K562 (cell line): ENCODE results near the gene ACTR3C. TPM values are rescaled to one million over a fixed set of nuclear protein-coding genes. Genes with fewer than 3 reads are reported as not detected.
A peak's percentile ranks its signal among the peaks of the same experiment; 100 is the strongest.

Source experiments
- ATAC-seq: fragments of 200-7000 bp; cut with Tn5 transposase; 3 replicates; pipeline ENCODE4 v1.9.1; 2020; ENCODE audit warnings: moderate library complexity
- BruUV-seq: library from RNA; stranded (reverse); fragments of 400-500 nt; replicated peaks from 2 replicates; lab custom pipeline; 2021; lab: Mats Ljungman, UMichigan
- CTCF ChIA-PET: fragments of 300-600 bp; formaldehyde crosslinking; extraction: SDS; loops from one replicate; lab custom pipeline; 2021; ENCODE audit warnings: low intra/inter-chr PET ratio; lab: Yijun Ruan, JAX
- POLR2A ChIA-PET: fragments of 300-600, 350-650 bp; sonication (Branson Sonifier 250); formaldehyde crosslinking; extraction: SDS; loops from one replicate; lab custom pipeline; 2021; ENCODE audit warnings: antibody characterized with exemption, inconsistent platforms; lab: Yijun Ruan, JAX
- DNase-seq, 4 experiments: peaks; one replicate each; pipeline versions ENCODE4 v3.0.0 to v3.0.0-alpha.2; 2011 to 2018; ENCODE audit warnings: low spot score in 3 of 4, mixed read lengths in 3 of 4; ENCODE audit errors: extremely low read depth in 1 of 4
- FAIRE-seq: peaks from 2 replicates; lab custom pipeline; 2011; peaks lifted over from hg19 to GRCh38; lab: Jason Lieb, UNC
- H2AFZ ChIP-seq: 2 replicates; pipeline ENCODE4 v1.6.0; 2011; ENCODE audit warnings: low read depth, low read length, control low read depth, inconsistent platforms
- H3K27ac ChIP-seq: fragments of 200-600 bp; 3 replicates; pipeline ENCODE4 v1.8.0; 2011; ENCODE audit warnings: low read depth, mild to moderate bottlenecking, control low read depth, inconsistent platforms, low read length, moderate library complexity, mixed read lengths; ENCODE audit errors: extremely low read depth
- H3K27me3 ChIP-seq, 2 experiments: fragments of 300-600 bp in 1 of 2; 2 replicates in 1 of 2; 3 replicates in 1 of 2; pipeline versions ENCODE4 v1.6.0 to v1.8.0; 2011; ENCODE audit warnings: inconsistent platforms in 2 of 2, low read length in 2 of 2, mild to moderate bottlenecking in 1 of 2, mixed read lengths in 1 of 2, moderate library complexity in 1 of 2; ENCODE audit not compliant: control insufficient read depth in 2 of 2, insufficient read depth in 2 of 2
- H3K36me3 ChIP-seq: fragments of 300-600 bp; 3 replicates; pipeline ENCODE4 v1.8.0; 2011; ENCODE audit warnings: mild to moderate bottlenecking, low read length, inconsistent platforms; ENCODE audit not compliant: control insufficient read depth, insufficient read depth
- H3K4me1 ChIP-seq, 2 experiments: fragments of 200-600 bp in 1 of 2; replicated peaks in 1 of 2; 2 replicates in 1 of 2; 3 replicates in 1 of 2; pipeline versions ENCODE4 v1.5.1 to v1.8.0; 2011; ENCODE audit warnings: inconsistent platforms in 2 of 2, low read length in 2 of 2, mild to moderate bottlenecking in 1 of 2, mixed read lengths in 1 of 2, moderate library complexity in 1 of 2; ENCODE audit not compliant: control insufficient read depth in 2 of 2, insufficient read depth in 2 of 2
- H3K4me2 ChIP-seq: 2 replicates; pipeline ENCODE4 v1.6.1; 2011; ENCODE audit warnings: low read length, control low read depth, inconsistent platforms, mixed read lengths; ENCODE audit not compliant: insufficient read depth
- H3K4me3 ChIP-seq: fragments of 200-600 bp; sonication (generic), shearing (Covaris generic); 2 replicates; pipeline ENCODE4 v1.5.1; 2016; ENCODE audit warnings: control low read depth, inconsistent platforms
- H3K79me2 ChIP-seq: fragments of 200-600 bp; 3 replicates; pipeline ENCODE4 v1.8.0; 2011; ENCODE audit warnings: low read length, inconsistent platforms; ENCODE audit not compliant: control insufficient read depth, insufficient read depth
- H3K9ac ChIP-seq, 2 experiments: 2 replicates each; pipeline versions ENCODE4 v1.6.0 to v1.6.1; 2011; ENCODE audit warnings: low read depth in 2 of 2, low read length in 2 of 2, control low read depth in 1 of 2, inconsistent platforms in 1 of 2, mild to moderate bottlenecking in 1 of 2, mixed read lengths in 1 of 2; ENCODE audit not compliant: insufficient read depth in 1 of 2
- H3K9me1 ChIP-seq: one replicate; pipeline ENCODE4 v1.6.0; 2011; ENCODE audit warnings: inconsistent platforms, mild to moderate bottlenecking, low read length, moderate library complexity; ENCODE audit not compliant: control insufficient read depth, insufficient read depth
- H3K9me3 ChIP-seq: replicated peaks from 2 replicates; pipeline ENCODE4 v1.5.1; 2011; ENCODE audit warnings: low read depth, low read length, inconsistent platforms; ENCODE audit not compliant: control insufficient read depth, insufficient read depth
- H4K20me1 ChIP-seq: replicated peaks from 2 replicates; pipeline ENCODE4 v1.6.1; 2011; ENCODE audit warnings: low read length, inconsistent platforms, mixed read lengths; ENCODE audit not compliant: control insufficient read depth, insufficient read depth
- ATF1 ChIP-seq, 2 experiments: fragments of 450-650 bp in 1 of 2; IDR thresholded peaks; 2 replicates each; pipeline ENCODE4 v1.6.1; 2016; ENCODE audit warnings: missing compliant biosample characterization in 1 of 2, missing genetic modification characterization in 1 of 2
- BACH1 ChIP-seq: fragments of 200-800 bp; sonication (Bioruptor generic); IDR thresholded peaks from 2 replicates; pipeline ENCODE4 v1.6.1; 2016; ENCODE audit warnings: missing genetic modification characterization, missing compliant biosample characterization
- CEBPZ ChIP-seq: fragments of 150-350 bp; IDR thresholded peaks from 2 replicates; pipeline ENCODE4 v1.6.1; 2014; ENCODE audit warnings: low read depth, mild to moderate bottlenecking, low read length, borderline replicate concordance
- ESRRA ChIP-seq: fragments of 450-650 bp; IDR thresholded peaks from 2 replicates; pipeline ENCODE4 v1.6.1; 2014; ENCODE audit warnings: low read depth, mild to moderate bottlenecking, moderate library complexity, borderline replicate concordance
- GABPB2 ChIP-seq: fragments of 250-450 bp; sonication (Bioruptor Pico); conservative IDR thresholded peaks from 2 replicates; pipeline ENCODE4 v1.5.1; 2021; ENCODE audit warnings: mild to moderate bottlenecking
- KDM1A ChIP-seq, 2 experiments: fragments of 450-650 bp; IDR thresholded peaks; 2 replicates each; pipeline ENCODE4 v1.6.1; 2016; ENCODE audit warnings: mild to moderate bottlenecking in 2 of 2
- NR4A1 ChIP-seq, 2 experiments: fragments of 250-450 bp in 1 of 2; fragments of 450-650 bp in 1 of 2; sonication (Bioruptor Pico) in 1 of 2; IDR thresholded peaks; 2 replicates each; pipeline versions ENCODE4 v1.4.0 to v1.6.1; 2016 to 2020; ENCODE audit warnings: mild to moderate bottlenecking in 2 of 2, missing compliant biosample characterization in 1 of 2, missing genetic modification characterization in 1 of 2, moderate library complexity in 1 of 2
- POLR3A ChIP-seq: IDR thresholded peaks from 2 replicates; pipeline ENCODE4 v1.6.1; 2011; ENCODE audit warnings: borderline replicate concordance, mild to moderate bottlenecking, moderate library complexity; ENCODE audit not compliant: insufficient read length, insufficient read depth; ENCODE audit errors: extremely low read depth
- RERE ChIP-seq: sonication (generic); formaldehyde crosslinking; IDR thresholded peaks from 2 replicates; pipeline ENCODE4 v1.8.0; 2023; ENCODE audit warnings: missing genetic modification reagents, mild to moderate bottlenecking, borderline replicate concordance
- SMAD2 ChIP-seq: fragments of 150-350 bp; IDR thresholded peaks from 2 replicates; pipeline ENCODE4 v1.6.1; 2014; ENCODE audit warnings: low read depth, mild to moderate bottlenecking, low read length
- SMARCA5 ChIP-seq: fragments of 450-650 bp; IDR thresholded peaks from 2 replicates; pipeline ENCODE4 v1.6.1; 2016
- ZEB2 ChIP-seq: fragments of 450-650 bp; IDR thresholded peaks from 2 replicates; pipeline ENCODE4 v1.6.1; 2016
- WGBS: fragments of 100-300 bp; shearing (Covaris generic); methylation state at CpG from one replicate; pipeline ENCODE4 v1.1.6; 2016; ENCODE audit warnings: low coverage, mixed read lengths; ENCODE audit not compliant: insufficient coverage; ENCODE audit errors: missing lambda C conversion rate; 5-methylcytosine and 5-hydroxymethylcytosine counted together
- in situ Hi-C: fragments of 300-500 bp; cut with MboI; formaldehyde crosslinking; loops from 4 replicates; pipeline ENCODE4 v1.15.0; 2018; ENCODE audit warnings: inconsistent platforms, mixed read lengths
- intact Hi-C: fragments of 100-400 bp; cut with micrococcal nuclease; formaldehyde crosslinking; loops from 2 replicates; pipeline ENCODE4 v1.14.2; 2022
- polyA plus RNA-seq, 8 experiments: library from polyadenylated mRNA; depleted of rRNA in 4 of 8; stranded (reverse) in 5 of 8; unstranded in 3 of 8; fragments of >200 nt; fragmentation: Nextera tagmentation in 2 of 8; fragmentation: Illumina TruSeq in 1 of 8; extraction: Ambion mirVana in 2 of 8; extraction: Trizol in 1 of 8; gene quantifications; 2 replicates each; pipeline versions ENCODE4 v1.2.1 to v1.2.3, GENCODE V29; 2011 to 2014; ENCODE audit warnings: inconsistent platforms in 1 of 8, missing spikeins in 1 of 8
- total RNA-seq, 7 experiments: library from RNA; depleted of rRNA in 6 of 7; stranded (reverse); fragments of >200 nt in 6 of 7; fragmentation: Illumina TruSeq in 2 of 7; extraction: Trizol in 2 of 7; gene quantifications; 2 replicates each; pipeline versions ENCODE4 v1.2.1 to v1.2.3, GENCODE V29; 2011 to 2021; ENCODE audit warnings: low replicate concordance in 1 of 7

The ACTR3C gene
- total and polyA plus RNA-seq, 9 of the 15 experiments (the other 6 are each of a cell fraction or from before 2014, with no cell fraction given) = 9.0 to 35.4 (median 13.3) TPM

GRCh38 chr7:150313367-150313809 lies 10.0 kb downstream of the ACTR3C start:
- Histone ChIP-seq H3K9me3 (no peaks in the 10 kb centered on the region), H4K20me1 (no peaks in the 10 kb centered on the region), H3K79me2 (peaks cover 39% of the 10 kb centered on the region), H3K27me3 (no peaks in the 10 kb centered on the region), H3K9ac (peak overlapping the region; percentile 55 to 88; a peak in 3 of 4 replicates), H3K4me2 (peak overlapping the region; percentile 83), H3K9me1 (peaks cover 4% of the 10 kb centered on the region), H3K27ac (peak overlapping the region; percentile 88), H3K4me1 (peaks cover 38 to 64% of the 10 kb centered on the region in 2 experiments), H2AFZ (peak overlapping the region; percentile 49), H3K4me3 (peak overlapping the region; percentile 12; the same call in 1 of the 2 replicates), H3K36me3 (no peaks in the 10 kb centered on the region; the same call in 2 of the 3 replicates)
- ChIA-PET POLR2A (interaction anchor here (0.7 to 3.6 kb wide), 10 partner anchors 10 to 108 kb away, joined by 3 to 35 read pairs (median 4); partner anchors contain the start of genes ACTR3C, LRRC61 and REPIN1), CTCF (no interaction called here)
- intact Hi-C loops = loop anchor here (10.0 kb wide), 2 partner anchors 681 to 771 kb away; partner anchors contain the start of genes AGAP3, FASTK, NOS3 and TMUB1
- in situ Hi-C loops = no loop called here
- ATAC-seq (peak; percentile 72), DNase-seq (peak; percentile 67 to 89 (median 70)), FAIRE-seq (peak; percentile 46)
- no TSS peak for BruUV-seq
- WGBS = 0% methylated on average over 3 of the region's 3 CpGs
- TF ChIP-seq SMAD2 (no peak), ZEB2 (peak; percentile 99), ESRRA (no peak; the same call in 1 of the 2 replicates), GABPB2 (no peak), RERE (CRISPR knock-in tag) (no peak), CEBPZ (no peak), POLR3A (no peak), SMARCA5 (no peak), KDM1A (IDR thresholded peaks at IDR 0.05) (peak; percentile 39 to 47; a peak in 3 of 4 replicates), NR4A1 (CRISPR knock-in tag; IDR thresholded peaks at IDR 0.05) (no peak), NR4A1 (tag; IDR thresholded peaks at IDR 0.05) (no peak), BACH1 (tag) (no peak), ATF1 (CRISPR knock-in tag; IDR thresholded peaks at IDR 0.05) (no peak), ATF1 (tag; IDR thresholded peaks at IDR 0.05) (no peak)
